ENCODE results near the gene WDR11. TPM values are rescaled to one million over a fixed set of nuclear protein-coding genes. Genes with fewer than 3 reads are reported as not detected.

The WDR11 gene
- total RNA-seq, 1 donor from 2014 or later, result 87.8 TPM

GRCh38 chr10:120946497-120946896, 95.3 kb downstream of the WDR11 start:
- no peak for DNase-seq

- peak; percentile 56 for DNase-seq
Measured at GRCh38 chr10:120948889-120949608, 97.9 kb downstream of the WDR11 start.

- DNase-seq, result no peak
Measured at GRCh38 chr10:120949609-120950031, 98.5 kb downstream of the WDR11 start.

GRCh38 chr10:120950051-120950561, 98.9 kb downstream of the WDR11 start:
- no peak for DNase-seq

GRCh38 chr10:120951288-120951687, 100.1 kb downstream of the WDR11 start:
- no peak for DNase-seq

GRCh38 chr10:120953897-120954296, 102.7 kb downstream of the WDR11 start:
- no peak for DNase-seq

All from occipital lobe (tissue), 2 donors.